Stimulated activated CD4-positive, alpha-beta T cell treated with anti-CD3 and anti-CD28 coated beads, Interleukin-12 subunit alpha, Interleukin-12 subunit beta, amount 100 ng/mL, for 24 hours (primary cell): ENCODE data around the gene APBB2.

ENCODE experiments used
- DNase-seq, 2 experiments: peaks; one replicate each; pipeline ENCODE4 v3.0.0-alpha.2; 2020; ENCODE audit warnings: low read depth in 2 of 2

APBB2 gene

DNA sequence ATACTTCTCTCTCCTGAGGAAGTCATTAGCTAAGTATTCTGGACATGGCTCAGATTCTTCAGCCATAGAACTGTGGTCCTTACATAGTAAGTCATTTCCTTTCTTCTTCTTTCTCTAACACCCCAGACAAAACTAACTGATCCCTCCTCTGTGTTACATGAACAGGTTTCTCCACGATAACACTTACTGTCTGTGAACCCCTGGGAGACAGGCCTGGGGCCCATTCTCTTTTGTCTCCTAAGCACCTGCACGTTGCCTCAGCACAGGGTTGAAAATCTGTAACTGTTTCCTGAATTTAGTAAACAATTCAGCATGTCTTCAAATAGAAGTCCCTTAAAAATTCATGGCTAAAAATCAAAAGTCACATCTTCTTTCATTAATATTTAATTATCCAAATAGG is 24.7 kb downstream of the APBB2 start:
- DNase-seq: no peak

DNA sequence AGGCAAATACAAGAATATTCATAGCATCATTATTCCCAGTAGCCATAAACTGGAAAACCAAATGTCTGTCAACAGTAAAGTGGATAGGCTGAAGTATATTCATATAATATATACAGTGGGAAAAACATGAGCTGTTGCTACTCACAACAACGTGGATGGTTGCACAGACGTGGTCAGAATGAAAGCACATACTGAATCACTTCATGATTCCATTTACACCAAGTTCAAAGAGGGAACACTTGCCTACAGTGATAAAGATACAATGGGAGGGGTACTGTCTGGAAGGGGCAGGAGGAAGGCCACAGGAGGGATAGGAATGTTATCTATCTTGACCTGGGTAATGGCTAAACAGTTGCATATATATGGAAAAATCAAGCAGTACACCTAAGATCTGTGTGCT is 25.3 kb downstream of the APBB2 start:
- DNase-seq: no peak

DNA sequence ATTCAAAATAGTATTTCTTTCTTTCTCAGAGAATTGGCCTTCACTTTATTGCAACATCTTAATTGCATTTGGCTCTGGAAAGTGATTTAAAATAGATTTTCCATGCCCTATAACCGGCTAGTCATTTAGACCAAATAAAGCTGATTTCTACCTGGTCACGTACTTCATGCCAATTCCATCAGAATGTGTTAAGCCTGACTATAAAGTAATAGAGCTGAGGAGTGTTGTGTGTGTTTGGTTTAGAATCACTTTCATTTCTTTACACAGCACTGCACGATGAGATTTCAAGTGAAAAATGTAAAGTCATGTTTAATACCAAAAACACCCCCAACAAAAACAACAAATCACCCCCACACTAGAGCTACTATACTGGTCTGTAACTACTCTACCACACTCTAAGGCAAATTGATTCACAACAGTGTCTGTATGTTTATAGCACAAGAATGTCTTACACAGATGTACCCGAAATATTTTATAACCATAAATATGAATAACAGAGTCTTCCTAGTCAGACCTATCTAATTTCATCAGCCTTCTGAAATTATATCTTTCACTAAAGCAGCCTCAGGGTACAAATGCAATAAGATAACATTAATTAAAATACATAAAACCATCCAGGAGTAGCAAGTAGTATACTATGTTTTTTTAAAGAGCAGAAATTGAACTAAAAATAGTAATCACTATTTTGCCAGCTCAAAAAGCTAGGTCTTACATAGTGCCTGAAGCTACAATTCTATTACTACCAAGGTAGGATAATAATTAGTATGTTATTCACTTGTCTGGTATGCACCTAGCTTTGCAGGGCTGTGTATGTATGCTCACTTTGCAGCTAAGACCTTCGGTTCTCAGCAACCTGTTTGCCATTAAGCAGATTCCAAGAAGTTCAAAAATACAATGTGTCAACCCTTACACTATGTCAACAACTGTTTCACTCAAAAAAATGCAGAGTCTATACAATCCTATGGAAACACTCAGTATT is 28.4 kb downstream of the APBB2 start:
- no peak for DNase-seq

DNA sequence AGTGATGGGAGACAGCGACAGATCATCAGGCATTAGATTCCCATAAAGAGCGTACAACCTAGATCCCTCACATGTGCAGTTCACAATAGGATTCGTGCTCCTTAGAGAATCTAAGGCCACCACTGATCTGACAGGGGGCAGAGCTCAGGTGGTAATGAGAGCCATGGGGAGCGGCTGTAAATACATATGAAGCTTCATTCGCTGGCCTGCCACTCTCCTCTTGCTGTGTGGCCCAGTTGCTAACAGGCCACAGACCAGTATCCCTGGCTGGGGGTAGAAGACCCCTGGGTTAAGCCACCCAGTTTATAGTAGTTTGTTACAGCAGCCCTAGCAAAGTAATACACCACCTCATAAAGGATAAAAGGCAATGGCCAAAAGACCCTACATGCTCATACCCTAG is 30.3 kb downstream of the APBB2 start:
- no peak for DNase-seq

DNA sequence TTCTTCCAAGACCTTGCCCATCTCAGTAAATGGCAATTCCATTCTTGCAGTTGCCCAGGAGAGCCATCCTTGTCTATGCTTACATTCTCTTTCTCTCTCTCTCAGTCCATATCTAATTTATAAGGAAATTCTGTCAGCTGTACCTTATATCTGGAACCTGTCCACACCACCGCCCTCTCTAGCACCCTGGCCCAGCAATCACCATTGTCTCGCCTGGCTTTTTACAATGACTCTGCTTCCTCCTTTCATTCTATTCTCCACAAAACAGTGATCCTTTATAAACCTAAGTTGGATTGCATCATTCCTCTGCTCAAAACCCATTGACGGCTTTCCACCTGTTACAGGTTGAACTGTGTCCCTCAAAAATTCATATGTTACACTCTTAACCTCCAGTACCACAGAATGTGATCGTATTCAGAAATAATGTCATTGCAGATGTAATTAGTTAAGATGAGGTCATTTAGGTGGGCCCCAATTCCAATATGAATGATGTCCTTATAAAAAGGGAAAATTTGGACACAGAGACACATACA is 31.3 kb downstream of the APBB2 start:
- no peak for DNase-seq

DNA sequence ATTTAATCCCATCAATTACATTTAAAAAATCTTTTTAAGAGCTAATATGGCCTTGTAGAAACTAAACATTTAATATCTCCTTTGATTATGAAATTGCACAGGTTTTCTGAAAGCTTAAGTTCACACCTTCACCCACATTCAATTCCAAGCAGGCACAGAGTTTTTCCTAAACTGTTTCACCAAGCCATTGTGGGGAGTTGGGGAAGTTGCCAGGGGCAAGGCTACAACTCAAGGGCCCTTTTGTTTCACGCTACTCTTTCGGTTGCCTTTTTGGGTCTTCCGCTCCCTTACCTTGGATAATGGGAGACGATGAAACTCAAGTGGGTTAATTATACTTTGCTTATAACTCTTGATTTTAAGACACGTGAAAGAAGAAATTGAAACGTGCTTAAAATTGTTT is 33.3 kb downstream of the APBB2 start:
- no peak for DNase-seq

DNA sequence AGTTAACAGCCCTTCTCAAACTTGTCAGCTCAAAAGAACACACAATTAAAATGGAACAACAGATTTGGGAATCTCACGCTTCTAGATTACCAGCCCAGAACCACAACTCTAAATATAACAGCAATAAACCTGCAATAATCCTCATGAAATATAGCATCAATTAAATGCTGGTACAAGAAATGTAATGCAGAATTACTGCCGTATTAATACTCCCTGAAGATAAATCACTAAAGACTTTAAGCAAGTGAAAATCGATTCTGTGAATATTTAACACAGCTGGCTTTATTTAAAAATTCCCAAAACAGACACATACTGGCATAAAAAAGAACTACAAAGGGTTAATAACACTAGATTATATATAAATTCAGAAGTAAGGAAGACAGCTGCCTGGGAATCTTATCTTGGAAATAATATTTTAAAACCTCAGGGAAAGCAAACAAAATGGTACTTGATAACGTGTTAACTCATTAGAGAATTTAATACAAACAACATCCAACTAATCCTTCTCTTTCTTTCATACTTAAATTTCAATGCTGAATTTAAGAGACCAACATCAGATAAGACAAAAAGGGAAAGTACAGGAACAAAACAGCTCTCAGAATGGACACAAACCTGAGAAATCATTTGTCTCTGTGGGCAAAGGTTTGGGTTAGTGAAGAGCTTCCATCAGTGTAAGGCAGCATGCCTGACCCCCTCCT is 34.7 kb downstream of the APBB2 start:
- DNase-seq: no peak

DNA sequence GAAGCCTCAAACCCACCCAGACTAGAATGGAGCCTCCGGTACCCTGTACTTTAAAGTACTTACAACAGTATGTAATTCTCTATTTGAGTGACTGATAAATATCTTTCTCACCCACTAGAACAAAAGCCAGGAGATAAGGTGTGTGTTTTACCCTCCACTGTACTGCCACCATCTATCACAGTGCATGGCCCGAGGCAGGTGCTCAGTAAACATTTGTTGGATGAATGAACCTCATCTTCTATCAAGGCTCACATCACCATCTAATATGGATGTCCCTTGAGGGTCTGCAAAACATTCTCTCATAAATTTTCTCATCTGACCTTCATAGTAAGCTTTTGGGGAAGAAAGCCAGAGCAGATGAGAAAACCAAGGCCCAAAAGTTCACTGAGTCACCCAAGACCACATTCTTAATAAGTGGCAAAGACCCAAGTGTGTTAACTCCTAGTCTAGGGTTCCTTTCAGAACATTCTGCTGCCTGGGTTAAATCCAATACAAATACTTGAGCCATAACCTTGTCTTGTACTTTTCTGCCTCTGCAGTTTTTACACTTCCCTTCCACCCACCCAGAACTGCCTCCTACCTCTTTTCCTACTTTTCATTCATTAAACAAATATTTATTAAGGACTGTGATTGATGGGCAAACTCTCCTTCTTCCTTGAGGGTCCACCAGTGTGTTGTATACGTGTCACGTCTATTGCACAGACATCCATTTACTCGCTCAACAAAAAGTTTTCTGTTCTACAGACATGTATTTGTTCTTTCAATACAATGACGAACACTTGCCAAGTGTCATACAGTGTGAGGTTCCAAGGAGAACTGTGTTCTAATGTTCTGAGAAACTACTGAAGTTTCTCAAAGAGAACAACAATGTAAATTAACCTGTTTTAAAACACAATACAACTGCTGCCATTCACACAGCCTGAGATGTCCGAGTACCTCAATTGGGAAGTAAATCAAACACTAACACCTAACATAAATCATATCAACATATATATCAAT is 35.7 kb downstream of the APBB2 start:
- DNase-seq: no peak

DNA sequence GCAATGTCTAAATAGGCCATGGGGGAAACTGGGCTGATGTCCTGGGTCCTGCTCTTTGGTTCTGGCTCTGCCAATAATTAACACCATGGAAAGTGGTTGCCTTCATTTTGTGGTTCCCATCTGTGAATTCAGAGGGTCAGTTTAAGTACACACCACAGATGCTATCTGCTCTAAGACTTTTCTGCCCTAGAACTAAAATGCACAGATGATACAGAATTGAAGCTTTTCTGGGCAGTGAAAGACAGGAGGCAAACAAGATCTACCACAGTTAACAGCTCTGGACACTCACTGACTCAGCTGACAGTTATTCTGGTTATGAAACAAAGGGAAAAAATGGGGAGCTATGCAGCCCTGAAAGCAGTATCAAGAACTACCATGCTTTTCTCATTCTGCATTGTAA is 37.3 kb downstream of the APBB2 start:
- DNase-seq: no peak

DNA sequence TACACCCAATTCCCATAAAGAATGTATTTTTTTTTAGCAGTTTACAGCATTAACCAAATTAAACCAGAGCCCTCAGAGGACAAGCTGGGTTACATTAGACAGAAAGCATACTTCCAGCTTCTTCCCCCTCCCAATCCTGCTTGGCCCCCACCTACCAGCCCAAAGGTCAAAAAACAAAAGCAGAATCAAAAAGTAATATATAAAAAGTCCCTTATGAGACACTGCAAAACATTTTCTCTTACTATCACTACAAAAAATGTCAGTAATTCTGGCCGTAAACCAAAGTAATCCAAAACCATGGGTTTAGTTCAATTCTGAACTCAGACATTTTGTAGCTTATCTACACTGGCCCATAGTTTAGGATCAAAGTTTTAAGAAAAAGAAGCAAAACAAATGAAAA is 38.0 kb downstream of the APBB2 start:
- no peak for DNase-seq

DNA sequence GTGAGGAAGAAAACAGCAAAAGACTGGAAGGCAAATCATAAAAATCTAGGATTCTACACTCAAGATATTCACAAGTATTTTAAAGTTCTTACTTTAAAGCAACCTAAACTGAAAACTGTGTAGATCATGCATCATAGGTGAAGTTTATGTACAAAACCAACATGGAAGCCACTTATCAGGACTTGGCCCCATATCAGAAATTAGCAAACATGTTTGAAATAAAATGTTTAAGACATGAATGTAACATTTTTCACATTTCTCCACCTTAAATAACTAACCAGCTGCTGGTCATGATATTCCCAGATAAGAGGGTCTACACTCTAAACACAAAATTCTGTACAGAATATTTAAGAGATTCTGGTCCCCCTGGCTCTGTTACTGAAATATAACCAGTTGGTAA is 38.5 kb downstream of the APBB2 start:
- DNase-seq: no peak

DNA sequence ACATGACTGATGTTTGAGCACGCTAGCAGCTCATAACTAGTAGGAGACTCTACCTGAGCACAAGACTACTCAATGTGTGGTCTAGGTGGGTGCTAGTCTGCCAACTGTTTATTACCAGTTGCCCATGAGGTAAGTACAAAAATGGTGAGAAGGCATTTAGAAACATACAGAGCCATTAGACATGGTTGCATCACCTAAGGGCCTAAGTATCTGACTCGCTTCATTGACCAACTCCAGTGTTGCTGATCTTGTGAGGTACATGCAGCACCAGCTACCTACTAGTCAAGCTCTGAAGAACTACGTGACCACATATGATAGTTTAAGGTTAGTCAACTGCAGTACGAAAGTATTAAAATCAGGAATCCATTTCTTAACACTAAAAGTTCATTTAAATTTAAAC is 39.9 kb downstream of the APBB2 start:
- DNase-seq: no peak

DNA sequence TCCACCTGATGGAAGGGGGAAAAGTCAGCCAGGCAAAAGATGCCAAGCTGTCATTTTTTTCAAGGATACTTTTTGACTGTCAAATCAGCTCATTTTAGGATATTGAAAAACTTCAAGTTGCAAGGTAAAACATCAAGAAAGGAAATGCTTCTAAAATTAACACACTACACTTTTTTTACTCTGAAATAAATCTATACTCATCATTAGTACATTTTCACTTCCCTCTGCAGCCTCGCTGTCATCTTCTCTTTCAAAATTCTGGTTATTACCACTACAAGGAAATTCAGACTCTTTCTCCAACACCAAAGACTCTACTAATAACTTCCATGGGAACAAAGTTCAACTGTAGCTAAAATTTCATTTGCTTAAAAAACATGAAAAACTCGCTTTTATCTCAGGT is 41.6 kb downstream of the APBB2 start:
- DNase-seq: no peak

DNA sequence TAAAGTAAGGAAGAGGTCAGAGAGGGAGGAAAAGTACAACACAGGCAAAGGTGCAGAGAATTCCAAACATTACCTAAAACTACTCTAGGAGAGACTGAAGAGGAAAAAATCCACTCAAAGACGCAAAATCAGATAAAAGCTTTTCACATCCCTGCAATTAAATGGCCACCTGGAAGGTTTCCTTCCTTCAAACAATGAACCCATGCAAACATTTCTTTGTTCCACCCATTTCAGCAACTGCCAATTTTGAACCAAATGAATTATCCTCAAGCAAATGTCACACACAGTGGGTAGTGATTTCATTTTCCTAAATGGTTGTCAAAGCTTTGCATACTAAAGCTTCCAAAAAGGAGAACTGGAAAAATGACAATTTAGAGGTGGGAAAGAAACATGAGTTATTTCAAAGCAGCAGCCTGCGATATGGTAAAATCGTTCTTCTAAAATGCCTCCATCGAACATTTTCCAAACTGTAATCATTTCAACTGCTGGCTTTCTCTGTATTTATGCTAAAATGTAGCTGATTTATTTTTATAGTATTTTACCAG is 45.0 kb downstream of the APBB2 start:
- DNase-seq: no peak

DNA sequence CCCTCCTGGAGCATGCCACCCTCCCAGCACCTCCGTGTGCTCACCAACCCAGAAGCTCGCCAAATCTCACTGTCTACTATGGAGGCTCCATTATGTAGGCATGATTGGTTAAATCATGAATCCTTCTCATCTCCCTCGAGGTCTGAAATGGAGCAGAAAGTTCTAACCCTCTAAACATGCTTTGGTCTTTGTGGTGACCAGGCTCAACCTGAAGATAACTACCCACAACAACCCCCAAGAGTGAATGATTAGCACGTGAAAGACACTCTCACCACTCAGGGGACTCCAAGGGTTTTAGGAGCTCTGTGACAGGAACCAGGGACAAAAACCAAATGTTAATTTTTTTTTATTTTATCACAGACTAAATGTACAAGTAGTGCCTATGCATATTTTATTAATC is 47.2 kb downstream of the APBB2 start:
- DNase-seq: no peak

DNA sequence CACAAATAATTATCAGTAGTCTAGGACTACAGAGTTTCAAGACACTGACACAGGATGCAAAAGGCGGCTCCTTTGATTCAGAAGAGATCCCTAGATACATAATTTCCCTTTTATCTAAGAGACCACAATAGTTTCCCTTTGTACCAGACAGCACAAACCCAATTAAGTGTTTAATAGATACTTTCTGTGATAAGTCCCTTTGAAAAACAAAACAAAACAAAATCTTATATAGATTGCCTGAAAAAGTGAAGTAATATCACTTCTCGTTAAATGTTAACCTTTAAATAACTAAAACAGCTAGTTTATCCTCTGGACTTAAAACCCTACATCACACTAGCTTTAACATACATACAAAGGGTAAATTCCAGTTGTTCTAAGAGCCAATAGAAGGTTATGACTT is 49.9 kb downstream of the APBB2 start:
- DNase-seq: no peak

DNA sequence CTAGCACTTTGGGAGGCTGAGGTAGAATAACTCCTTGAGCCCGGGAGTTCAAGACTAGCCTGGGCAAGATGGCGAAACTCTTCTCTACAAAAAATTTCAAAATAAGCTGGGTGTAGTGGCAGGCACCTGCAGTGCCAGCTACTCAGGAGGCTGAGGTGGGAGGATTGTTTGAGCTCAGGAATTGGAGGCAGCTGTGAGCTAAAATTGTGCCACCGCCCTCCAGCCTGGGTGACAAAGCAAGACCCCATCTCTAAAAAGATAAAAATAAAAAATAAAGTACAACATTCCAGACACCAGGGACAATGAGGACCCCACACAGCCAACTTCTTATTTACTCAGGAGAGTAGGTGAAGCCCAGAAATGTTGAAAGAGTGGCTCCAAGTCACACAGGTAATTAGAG is 53.0 kb downstream of the APBB2 start:
- DNase-seq: no peak

DNA sequence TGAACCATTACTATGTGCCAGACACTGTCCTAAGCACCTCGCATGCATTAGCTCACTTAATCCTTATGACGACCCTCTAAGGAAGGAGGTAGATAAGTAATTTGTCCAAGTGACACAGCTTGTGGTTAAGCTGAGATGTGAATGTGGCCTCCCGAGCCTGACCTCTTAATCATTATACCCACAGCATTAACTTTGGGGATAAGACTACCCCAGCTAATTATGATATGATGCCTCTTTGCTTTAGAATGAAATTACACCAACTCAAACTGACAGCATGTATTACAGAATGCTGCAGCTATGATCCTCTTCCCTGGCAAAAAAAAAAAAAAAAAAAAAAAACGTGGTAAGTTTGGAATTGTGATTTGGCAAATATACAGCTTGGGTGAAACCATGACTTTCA is 53.5 kb downstream of the APBB2 start:
- no peak for DNase-seq

DNA sequence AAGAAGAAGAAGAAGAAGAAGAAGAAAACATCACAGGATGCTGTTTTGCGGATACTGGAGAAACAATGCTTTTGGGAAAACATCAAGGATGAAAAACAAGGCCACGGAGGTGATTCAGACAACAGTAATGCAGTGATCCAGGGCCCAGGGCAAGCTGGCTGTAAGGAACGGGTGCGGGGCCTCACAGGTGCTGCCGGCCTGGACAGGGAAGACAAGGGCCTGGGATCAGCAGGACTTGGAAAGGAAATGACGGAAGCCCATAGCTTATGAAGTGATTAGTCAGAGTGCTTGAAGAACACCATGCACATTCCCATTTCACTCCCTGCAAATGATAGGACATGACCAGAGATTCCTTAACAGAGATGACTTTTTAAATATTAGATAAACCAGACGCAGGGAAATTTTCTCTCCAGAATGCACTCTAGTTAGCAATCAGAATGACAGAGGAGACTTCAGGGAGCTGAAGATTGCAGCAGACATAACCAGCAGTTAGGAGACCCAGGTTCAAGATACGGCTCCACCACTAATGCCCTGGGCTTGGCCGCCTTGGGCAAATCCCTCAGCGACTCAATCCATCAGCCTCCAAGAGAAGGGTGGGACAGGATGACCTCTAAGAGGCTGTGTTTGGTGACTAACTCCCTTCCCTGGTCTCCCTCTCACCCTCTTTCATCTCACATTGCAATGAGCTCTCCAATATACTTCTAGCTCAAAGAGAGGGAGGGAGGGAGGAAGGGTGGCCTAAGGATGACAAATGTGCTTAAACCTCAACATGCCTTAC is 54.1 kb downstream of the APBB2 start:
- DNase-seq: no peak

DNA sequence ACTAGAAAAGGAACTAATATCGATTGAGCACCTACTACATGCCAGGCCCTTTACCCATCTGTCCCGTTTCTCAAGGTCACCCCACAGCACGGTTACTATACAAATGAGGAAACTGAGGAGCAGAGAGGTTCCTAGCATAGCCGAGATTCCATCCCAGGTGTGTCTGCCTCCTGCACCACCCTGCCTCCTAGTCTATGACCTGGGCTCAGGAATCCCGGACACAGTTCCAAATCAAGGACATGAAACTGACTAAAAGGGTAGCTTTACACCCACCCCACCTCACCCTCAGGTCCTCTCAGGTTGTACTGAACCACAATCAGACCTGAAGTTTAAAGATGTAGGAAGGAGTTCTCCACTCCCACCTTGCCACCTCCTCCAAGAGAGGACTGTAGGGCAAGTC is 55.6 kb downstream of the APBB2 start:
- no peak for DNase-seq

DNA sequence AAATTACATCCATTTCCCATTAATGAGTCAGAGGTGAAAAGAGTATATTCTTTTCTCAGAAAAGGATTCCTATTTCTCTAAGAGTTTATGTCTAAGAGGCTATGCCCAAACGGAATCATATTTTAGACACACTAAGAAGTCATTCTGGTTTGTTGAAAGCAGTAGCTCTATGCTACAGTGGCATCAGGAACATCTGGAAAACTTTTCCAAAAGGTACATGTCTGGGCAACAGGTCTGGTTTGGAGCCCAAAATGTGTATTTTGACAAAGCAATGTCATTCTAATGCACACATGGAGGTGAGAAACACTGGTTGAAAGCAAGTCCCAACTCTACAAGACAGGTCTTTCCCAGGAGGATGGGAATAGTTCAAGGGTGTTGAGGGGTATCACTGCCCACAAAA is 56.1 kb downstream of the APBB2 start:
- no peak for DNase-seq
